Astrocyte of the spinal cord (primary cell): ENCODE results near the gene MED7.

Experiments used
- DNase-seq: peaks from one replicate; pipeline ENCODE4 v3.0.0; 2011; ENCODE audit warnings: low read depth, low spot score
- H3K4me3 ChIP-seq: 2 replicates; pipeline ENCODE4 v1.5.1; 2011; ENCODE audit warnings: low read depth, mild to moderate bottlenecking, low read length, moderate library complexity
- CTCF ChIP-seq: IDR thresholded peaks from 2 replicates; pipeline ENCODE4 v1.5.1; 2012; ENCODE audit warnings: low read depth, mild to moderate bottlenecking, low read length, inconsistent platforms
- in situ Hi-C: cut with HindIII; loops from 2 replicates; pipeline ENCODE4 v1.10.0; 2017; ENCODE audit warnings: low sequenced_read_pairs

The MED7 gene

GRCh38 chr5:157130925-157131324 lies 11.7 kb downstream of the MED7 start:
- in situ Hi-C loops, result no loop called here

GRCh38 chr5:157121709-157122108 lies 21.0 kb downstream of the MED7 start:
- in situ Hi-C loops, result no loop called here
- DNase-seq, result no peak
- H3K4me3 ChIP-seq, result no peak overlapping the region
- TF ChIP-seq CTCF, result no peak

More at GRCh38 chr5:157130925-157131324, 11.7 kb downstream of the MED7 start:
- no peak for DNase-seq
- H3K4me3 ChIP-seq, result no peak overlapping the region
- TF ChIP-seq CTCF, result no peak

GRCh38 chr5:157120102-157120501 lies 22.6 kb downstream of the MED7 start:
- no peak for TF ChIP-seq CTCF
- no peak for DNase-seq
- in situ Hi-C loops, result no loop called here
- H3K4me3 ChIP-seq, result no peak overlapping the region

- no peak overlapping the region for H3K4me3 ChIP-seq
- no peak for TF ChIP-seq CTCF
- DNase-seq, result no peak
- in situ Hi-C loops, result no loop called here
Measured at GRCh38 chr5:157116483-157116954, 26.1 kb downstream of the MED7 start.

- TF ChIP-seq CTCF, result no peak
- no peak overlapping the region for H3K4me3 ChIP-seq
- in situ Hi-C loops, result no loop called here
- no peak for DNase-seq
Measured at GRCh38 chr5:157115502-157115901, 27.2 kb downstream of the MED7 start.

- DNase-seq, result no peak
- in situ Hi-C loops, result no loop called here
- no peak overlapping the region for H3K4me3 ChIP-seq
- TF ChIP-seq CTCF, result no peak
Measured at GRCh38 chr5:157115012-157115411, 27.7 kb downstream of the MED7 start.

DNA sequence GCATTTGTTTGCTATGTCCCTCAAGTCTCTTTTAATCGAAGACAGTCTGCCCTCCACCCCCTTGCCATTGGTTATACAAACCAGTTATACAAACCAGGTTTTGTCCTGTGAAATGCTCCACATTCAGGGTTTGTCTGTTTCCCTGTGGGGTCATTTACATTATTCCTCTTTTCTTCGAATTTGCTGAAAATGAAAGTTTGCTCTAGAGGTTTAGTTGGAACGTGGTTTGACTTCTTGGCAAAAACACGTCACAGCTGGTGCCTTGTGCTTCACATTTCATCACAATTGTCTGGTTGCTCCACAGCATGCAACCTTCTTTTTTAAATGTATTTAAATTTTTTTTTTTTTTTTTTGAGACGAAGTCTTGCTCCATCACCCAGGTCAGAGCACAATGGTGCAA lies 29.7 kb downstream of the MED7 start:
- in situ Hi-C loops, result no loop called here
- H3K4me3 ChIP-seq, result no peak overlapping the region
- TF ChIP-seq CTCF, result no peak
- DNase-seq, result no peak
